ENCODE measurements around the gene MYO1H. TPM values are rescaled to one million over a fixed set of nuclear protein-coding genes. Genes with fewer than 3 reads are reported as not detected.

The MYO1H gene
- total and polyA plus RNA-seq, 2 of the 13 experiments (the other 11 are each of a cell fraction or from before 2014, with no cell fraction given) = not detected

DNA sequence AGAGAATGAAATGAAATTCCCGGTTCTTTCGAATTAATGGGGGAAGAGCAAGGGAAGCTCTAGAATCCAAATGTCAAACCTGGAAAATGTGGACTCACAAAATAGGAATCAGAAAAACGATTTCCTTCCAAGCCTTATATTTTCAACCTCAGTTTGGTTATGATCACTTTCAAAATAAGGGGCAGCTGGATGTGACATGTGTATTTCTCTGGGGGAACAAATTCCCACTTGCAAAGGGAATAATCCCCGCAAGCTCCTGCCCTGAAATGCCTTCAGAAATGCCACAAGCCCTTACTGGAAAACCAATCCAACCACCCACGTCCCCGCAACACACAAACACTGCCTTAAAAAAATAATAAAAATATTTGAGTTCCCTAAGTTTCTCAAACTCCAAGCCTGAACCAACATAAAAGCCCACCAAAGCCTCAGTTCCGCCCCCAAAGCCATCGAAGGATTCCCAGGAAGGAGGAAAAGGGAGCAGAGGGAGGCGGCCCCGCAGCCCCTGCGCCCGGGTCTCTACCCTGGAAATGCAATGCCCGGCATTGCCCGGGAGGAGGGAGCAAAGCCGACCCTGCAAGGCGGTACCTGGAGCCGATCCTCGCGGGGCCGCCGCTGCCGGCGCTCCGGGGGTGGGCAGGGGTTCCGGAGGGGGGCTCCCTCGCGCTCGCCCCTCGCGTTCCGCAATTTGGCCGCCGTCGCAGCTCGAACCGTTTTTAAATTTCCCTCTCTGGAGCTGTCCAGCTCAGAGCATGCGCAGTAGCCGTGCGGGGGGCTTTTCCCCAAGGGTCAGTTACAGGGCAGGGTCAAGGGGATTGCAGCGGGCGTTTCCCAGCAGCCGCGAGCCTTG is 38.9 kb upstream of the MYO1H start, which contains the start of gene FOXN4:
TSS of gene FOXN4 (minus strand) at position 751 of the 847 bp plus-strand sequence. CDS start 963 bp downstream, outside the sequence.
- BruUV-seq (replicated peaks) = no TSS peak
- H2AFZ ChIP-seq (ENCODE audit: low read length) = no peak within 1 kb of the TSS
- H4K20me1 ChIP-seq (ENCODE audit: insufficient read depth, low read length) = no peaks in the 10 kb centered on the region
- H3K4me3 ChIP-seq (replicated peaks in 1 of 3; ENCODE audit: insufficient read depth in 1 of 3, low read depth in 2 of 3, low read length in 3 of 3) = peak within 1 kb of the TSS; percentile 32 to 62 (median 35); a peak in 2 of 6 replicates
- H3K79me2 ChIP-seq (ENCODE audit: insufficient read depth, low read length) = no peaks in the 10 kb centered on the region
- FAIRE-seq (no peak), DNase-seq (ENCODE audit: low spot score) (no peak), ATAC-seq (peak; percentile 51)
- H3K27ac ChIP-seq (ENCODE audit: extremely low read length, insufficient read depth, low read length) = no peak within 1 kb of the TSS
- H3K4me1 ChIP-seq (ENCODE audit: insufficient read depth, low read length) = peaks cover 36% of the 10 kb centered on the region
- in situ Hi-C loops (cut with HindIII; ENCODE audit: extremely low pct_ligation_motif_present, low pct_unique_long_range_greater_than_20kb) = no loop called here
- intact Hi-C loops (cut with micrococcal nuclease; ENCODE audit: unreplicated experiment) = no loop called here
- no peak within 1 kb of the TSS for H3K9ac ChIP-seq (ENCODE audit: insufficient read depth, low read depth, low read length)
- 3% methylated on average over 17 of the region's 43 CpGs for WGBS (ENCODE audit: low lambda C conversion rate)
- ChIA-PET POLR2A (no interaction called here), CTCF (ENCODE audit: low intra/inter-chr PET ratio, low total read pairs) (no interaction called here)
- H3K9me3 ChIP-seq (ENCODE audit: low read length) = no peaks in the 10 kb centered on the region
- peaks cover 3 to 55% of the 10 kb centered on the region in 2 experiments for H3K27me3 ChIP-seq (ENCODE audit: control insufficient read depth in 1 of 2, insufficient read depth in 2 of 2, low read length in 2 of 2)
- peak within 1 kb of the TSS; percentile 81 for H3K4me2 ChIP-seq (ENCODE audit: low read depth, low read length)
- no peaks in the 10 kb centered on the region for H3K36me3 ChIP-seq (replicated peaks in 1 of 2; ENCODE audit: control insufficient read depth in 1 of 2, insufficient read depth in 2 of 2, low read length in 2 of 2)
- TF ChIP-seq E2F5 (CRISPR knock-in tag; conservative IDR thresholded peaks at IDR 0.05) (peak; percentile 82), CBX2 (IDR thresholded peaks at IDR 0.05; ENCODE audit: low read depth, low read length) (peak; percentile 99), CBX2 (CRISPR knock-in tag; IDR thresholded peaks at IDR 0.05; ENCODE audit: low read depth) (no peak), SAP130 (CRISPR knock-in tag; IDR thresholded peaks at IDR 0.05; ENCODE audit: low read depth) (0 out of 2 replicates have a peak, but pooled peaks have one; percentile 18), MYPOP (CRISPR knock-in tag; IDR thresholded peaks at IDR 0.05) (0 out of 2 replicates have a peak, but pooled peaks have one; percentile 31), DR1 (CRISPR knock-in tag; IDR thresholded peaks at IDR 0.05) (no peak), ZBTB7B (CRISPR knock-in tag; IDR thresholded peaks at IDR 0.05) (0 out of 2 replicates have a peak, but pooled peaks have one; percentile 27), NCOA5 (CRISPR knock-in tag; IDR thresholded peaks at IDR 0.05) (no peak)
- TF ChIP-seq, protein P1, sequence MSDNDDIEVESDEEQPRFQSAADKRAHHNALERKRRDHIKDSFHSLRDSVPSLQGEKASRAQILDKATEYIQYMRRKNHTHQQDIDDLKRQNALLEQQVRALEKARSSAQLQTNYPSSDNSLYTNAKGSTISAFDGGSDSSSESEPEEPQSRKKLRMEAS (IDR thresholded peaks at IDR 0.05) = peak; percentile 45; the same call in 1 of the 2 replicates
- TF ChIP-seq, protein P2, sequence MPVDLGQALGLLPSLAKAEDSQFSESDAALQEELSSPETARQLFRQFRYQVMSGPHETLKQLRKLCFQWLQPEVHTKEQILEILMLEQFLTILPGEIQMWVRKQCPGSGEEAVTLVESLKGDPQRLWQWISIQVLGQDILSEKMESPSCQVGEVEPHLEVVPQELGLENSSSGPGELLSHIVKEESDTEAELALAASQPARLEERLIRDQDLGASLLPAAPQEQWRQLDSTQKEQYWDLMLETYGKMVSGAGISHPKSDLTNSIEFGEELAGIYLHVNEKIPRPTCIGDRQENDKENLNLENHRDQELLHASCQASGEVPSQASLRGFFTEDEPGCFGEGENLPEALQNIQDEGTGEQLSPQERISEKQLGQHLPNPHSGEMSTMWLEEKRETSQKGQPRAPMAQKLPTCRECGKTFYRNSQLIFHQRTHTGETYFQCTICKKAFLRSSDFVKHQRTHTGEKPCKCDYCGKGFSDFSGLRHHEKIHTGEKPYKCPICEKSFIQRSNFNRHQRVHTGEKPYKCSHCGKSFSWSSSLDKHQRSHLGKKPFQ (CRISPR knock-in tag; IDR thresholded peaks at IDR 0.05; ENCODE audit: insufficient replicate concordance) = no peak
- TF ChIP-seq, protein P3, sequence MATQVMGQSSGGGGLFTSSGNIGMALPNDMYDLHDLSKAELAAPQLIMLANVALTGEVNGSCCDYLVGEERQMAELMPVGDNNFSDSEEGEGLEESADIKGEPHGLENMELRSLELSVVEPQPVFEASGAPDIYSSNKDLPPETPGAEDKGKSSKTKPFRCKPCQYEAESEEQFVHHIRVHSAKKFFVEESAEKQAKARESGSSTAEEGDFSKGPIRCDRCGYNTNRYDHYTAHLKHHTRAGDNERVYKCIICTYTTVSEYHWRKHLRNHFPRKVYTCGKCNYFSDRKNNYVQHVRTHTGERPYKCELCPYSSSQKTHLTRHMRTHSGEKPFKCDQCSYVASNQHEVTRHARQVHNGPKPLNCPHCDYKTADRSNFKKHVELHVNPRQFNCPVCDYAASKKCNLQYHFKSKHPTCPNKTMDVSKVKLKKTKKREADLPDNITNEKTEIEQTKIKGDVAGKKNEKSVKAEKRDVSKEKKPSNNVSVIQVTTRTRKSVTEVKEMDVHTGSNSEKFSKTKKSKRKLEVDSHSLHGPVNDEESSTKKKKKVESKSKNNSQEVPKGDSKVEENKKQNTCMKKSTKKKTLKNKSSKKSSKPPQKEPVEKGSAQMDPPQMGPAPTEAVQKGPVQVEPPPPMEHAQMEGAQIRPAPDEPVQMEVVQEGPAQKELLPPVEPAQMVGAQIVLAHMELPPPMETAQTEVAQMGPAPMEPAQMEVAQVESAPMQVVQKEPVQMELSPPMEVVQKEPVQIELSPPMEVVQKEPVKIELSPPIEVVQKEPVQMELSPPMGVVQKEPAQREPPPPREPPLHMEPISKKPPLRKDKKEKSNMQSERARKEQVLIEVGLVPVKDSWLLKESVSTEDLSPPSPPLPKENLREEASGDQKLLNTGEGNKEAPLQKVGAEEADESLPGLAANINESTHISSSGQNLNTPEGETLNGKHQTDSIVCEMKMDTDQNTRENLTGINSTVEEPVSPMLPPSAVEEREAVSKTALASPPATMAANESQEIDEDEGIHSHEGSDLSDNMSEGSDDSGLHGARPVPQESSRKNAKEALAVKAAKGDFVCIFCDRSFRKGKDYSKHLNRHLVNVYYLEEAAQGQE (IDR thresholded peaks at IDR 0.05; ENCODE audit: borderline replicate concordance in 1 of 2, low read depth in 1 of 2, low read length in 2 of 2) = peak; percentile 33 to 89
- TF ChIP-seq, protein P4, sequence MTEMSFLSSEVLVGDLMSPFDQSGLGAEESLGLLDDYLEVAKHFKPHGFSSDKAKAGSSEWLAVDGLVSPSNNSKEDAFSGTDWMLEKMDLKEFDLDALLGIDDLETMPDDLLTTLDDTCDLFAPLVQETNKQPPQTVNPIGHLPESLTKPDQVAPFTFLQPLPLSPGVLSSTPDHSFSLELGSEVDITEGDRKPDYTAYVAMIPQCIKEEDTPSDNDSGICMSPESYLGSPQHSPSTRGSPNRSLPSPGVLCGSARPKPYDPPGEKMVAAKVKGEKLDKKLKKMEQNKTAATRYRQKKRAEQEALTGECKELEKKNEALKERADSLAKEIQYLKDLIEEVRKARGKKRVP (CRISPR knock-in tag; IDR thresholded peaks at IDR 0.05) = 0 out of 4 replicates have a peak, but pooled peaks of 1 of the 2 experiments have one; percentile 35

Data from HepG2 (cell line).